ENCODE measurements around the gene TCEANC.

The TCEANC gene

GRCh38 chrX:13692771-13693231 lies 39.9 kb downstream of the TCEANC start:
- DNase-seq (ENCODE audit: low spot score), result peak; percentile 79

- DNase-seq (ENCODE audit: low spot score), result peak; percentile 92
Observed at GRCh38 chrX:13693341-13693961, 40.5 kb downstream of the TCEANC start.

- no peak for DNase-seq (ENCODE audit: low spot score)
Observed at GRCh38 chrX:13694359-13694758, 41.4 kb downstream of the TCEANC start.

GRCh38 chrX:13694983-13695382 lies 42.0 kb downstream of the TCEANC start:
- no peak for DNase-seq (ENCODE audit: low spot score)

- DNase-seq (ENCODE audit: low spot score), result no peak
Observed at GRCh38 chrX:13695601-13696115, 42.7 kb downstream of the TCEANC start.

GRCh38 chrX:13697455-13697854 lies 44.5 kb downstream of the TCEANC start:
- no peak for DNase-seq (ENCODE audit: low spot score)

GRCh38 chrX:13697976-13698375 lies 45.0 kb downstream of the TCEANC start:
- DNase-seq (ENCODE audit: low spot score), result no peak

- no peak for DNase-seq (ENCODE audit: low spot score)
Observed at GRCh38 chrX:13698432-13698831, 45.5 kb downstream of the TCEANC start.

- peak; percentile 37 for DNase-seq (ENCODE audit: low spot score)
Observed at GRCh38 chrX:13699183-13699826, 46.4 kb downstream of the TCEANC start.

- DNase-seq (ENCODE audit: low spot score), result no peak
Observed at GRCh38 chrX:13700380-13700779, 47.4 kb downstream of the TCEANC start.

GRCh38 chrX:13702111-13702789 lies 49.3 kb downstream of the TCEANC start:
- DNase-seq (ENCODE audit: low spot score), result no peak

GRCh38 chrX:13703135-13703534 lies 50.2 kb downstream of the TCEANC start:
- no peak for DNase-seq (ENCODE audit: low spot score)

GRCh38 chrX:13703589-13703988 lies 50.6 kb downstream of the TCEANC start:
- no peak for DNase-seq (ENCODE audit: low spot score)

- DNase-seq (ENCODE audit: low spot score), result no peak
Observed at GRCh38 chrX:13711141-13711540, 58.2 kb downstream of the TCEANC start.
